HK-2 (cell line): ENCODE data around the gene MINK1.
"Not testable (repeated sequence)": the region's sequence is repeated elsewhere in the genome, so short reads cannot be mapped to it uniquely, and the experiment has no call there.

ENCODE experiments used
- DNase-seq: peaks from one replicate; pipeline ENCODE4 v3.0.0-alpha.2; 2018; ENCODE audit not compliant: unreplicated experiment

MINK1 gene

GRCh38 chr17:4811471-4811870 is 21.7 kb upstream of the MINK1 start:
- no peak for DNase-seq

- no peak for DNase-seq
These were observed 20.4 kb upstream of the MINK1 start for GRCh38 chr17:4812690-4813089.

DNA sequence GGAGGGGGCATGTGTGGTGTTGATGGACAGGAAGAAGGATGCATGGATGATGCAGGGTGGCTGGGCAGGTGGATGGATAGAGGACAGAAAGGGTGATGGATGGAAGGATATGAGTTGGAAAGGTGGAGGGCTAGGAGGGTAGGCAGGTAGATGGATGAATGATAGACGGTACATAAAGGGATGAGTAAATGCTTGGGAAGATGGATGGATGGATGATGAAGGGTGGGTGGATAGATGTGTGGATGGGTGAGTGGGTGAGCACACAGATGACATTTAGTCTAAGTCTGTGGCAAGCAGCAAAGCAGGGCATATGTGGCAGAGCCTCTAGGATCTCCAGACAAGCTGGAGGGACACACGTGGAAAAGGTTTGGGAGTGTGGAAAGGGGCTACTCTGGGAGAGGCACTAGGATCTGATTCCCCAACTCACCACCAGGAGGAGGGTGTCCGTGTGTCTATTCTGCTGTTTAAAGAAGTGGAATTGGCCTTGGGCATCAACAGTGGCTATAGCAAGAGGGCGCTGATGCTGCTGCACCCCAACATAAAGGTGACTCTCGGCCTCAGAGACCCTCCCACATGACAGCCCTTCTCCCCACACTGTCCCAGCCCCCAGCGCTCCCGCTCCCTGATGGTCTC is 18.0 kb upstream of the MINK1 start:
- DNase-seq = no peak

- DNase-seq = no peak
These were observed 16.3 kb upstream of the MINK1 start for GRCh38 chr17:4816826-4817225.

GRCh38 chr17:4818276-4818675 is 14.9 kb upstream of the MINK1 start:
- no peak for DNase-seq

DNA sequence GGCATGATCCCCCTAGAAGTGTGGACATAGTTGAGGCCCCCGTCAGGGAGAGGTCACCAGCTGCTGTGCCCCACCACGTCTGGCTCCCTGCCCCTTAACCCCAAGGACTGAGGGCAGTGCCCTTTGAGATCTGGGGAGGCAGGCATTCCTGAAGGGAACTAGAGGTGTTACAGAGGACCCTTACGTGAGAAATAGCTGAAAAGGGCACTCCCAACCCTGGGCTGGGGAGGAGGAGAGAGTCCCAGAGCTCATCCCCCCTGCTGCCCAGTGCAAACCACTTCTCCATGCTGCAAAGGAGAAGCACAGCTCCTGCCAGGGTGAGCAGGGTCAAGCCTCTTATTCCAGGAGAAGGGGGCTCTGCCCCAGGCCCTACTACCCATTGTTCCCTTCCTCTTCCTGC is 10.3 kb upstream of the MINK1 start:
- no peak for DNase-seq

- DNase-seq = no peak
These were observed 9.6 kb upstream of the MINK1 start for GRCh38 chr17:4823373-4824089.

DNA sequence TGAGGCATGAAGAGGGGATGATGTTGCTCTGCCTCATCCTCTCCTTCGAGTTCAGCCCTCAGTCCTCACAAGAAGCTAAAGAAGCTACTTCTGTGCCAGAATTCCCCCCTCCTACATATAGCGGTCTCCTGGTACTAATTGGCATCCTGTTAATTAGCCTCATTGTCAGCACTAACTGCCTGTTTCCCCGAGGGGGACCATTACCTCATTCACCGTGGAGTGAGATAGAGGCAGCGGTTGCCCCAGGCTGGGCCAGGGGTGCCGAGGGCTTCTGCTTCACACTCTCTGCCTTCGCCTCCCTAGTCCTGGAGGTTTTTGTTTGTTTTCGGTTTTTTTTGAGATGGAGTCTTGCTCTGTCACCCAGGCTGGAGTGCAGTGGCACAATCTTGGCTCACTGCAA is 5.7 kb upstream of the MINK1 start:
- DNase-seq = no peak

GRCh38 chr17:4832829-4833177 is 337 bp upstream of the MINK1 start:
- DNase-seq = not testable (repeated sequence)

- peak; percentile 31 for DNase-seq
These were observed 971 bp downstream of the MINK1 start for GRCh38 chr17:4833941-4834680.

GRCh38 chr17:4834681-4835020 is 1.5 kb downstream of the MINK1 start:
- no peak for DNase-seq

DNA sequence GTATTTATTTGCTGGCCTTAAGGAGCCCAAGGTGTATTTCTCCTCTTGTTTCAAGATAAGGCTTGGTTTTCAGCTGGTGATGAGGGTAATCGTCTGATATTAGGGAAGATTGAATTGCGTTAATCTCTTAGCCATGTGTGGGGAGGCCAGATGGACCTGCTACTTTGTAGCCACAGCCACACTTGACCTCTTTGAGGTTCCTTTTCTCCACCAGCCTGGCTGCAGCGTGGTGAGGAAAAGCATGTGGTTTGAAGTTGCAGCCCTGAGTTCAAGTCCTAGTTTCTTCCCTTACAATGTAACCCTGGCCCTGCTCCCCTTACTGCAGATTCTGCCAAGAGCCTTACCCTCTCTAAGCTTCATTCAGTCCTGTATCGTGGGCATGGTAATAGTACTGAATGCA is 3.1 kb downstream of the MINK1 start:
- DNase-seq = no peak

GRCh38 chr17:4837471-4838308 is 4.5 kb downstream of the MINK1 start:
- no peak for DNase-seq

DNA sequence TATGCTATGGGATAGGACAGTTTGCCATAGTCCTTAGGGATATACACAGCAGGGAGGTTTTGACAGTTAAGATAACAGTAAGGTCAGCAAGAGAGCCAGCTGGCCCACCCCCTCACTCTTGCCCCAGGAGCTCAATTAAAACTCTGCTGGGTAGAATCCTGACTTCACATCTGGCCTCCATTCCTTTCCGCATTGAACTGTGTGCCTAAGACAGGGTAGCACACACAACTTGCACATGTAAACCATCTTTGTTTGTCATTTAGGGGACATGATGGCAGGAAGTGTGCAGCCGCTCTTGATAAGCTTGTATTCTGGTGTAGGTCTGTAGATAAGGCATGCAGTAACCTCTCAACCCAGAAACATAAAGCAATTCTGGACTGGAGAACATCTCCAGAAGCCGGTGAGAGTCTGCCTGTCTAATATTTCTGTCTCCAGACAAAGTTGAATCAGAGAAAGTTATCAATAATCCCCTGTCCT is 5.2 kb downstream of the MINK1 start:
- DNase-seq = no peak

DNA sequence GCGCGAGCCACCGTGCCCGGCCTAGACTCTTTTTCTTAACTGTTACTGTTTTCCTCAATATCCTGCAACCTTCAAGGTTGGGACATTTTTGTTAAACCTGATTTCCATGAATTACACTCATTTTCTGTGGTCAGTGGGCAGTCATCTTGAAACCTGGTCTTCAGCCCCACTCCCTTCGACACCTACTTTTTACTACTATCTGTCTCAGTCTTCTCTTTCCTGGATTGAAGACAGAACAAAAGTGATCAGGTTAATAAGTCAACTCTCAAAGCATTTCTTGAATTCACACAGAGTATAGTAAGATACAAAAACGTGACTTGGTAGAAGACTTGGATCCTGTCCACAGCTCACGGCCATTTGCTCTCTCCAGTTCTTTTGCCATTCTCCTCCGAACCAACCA is 6.1 kb downstream of the MINK1 start:
- DNase-seq = no peak

DNA sequence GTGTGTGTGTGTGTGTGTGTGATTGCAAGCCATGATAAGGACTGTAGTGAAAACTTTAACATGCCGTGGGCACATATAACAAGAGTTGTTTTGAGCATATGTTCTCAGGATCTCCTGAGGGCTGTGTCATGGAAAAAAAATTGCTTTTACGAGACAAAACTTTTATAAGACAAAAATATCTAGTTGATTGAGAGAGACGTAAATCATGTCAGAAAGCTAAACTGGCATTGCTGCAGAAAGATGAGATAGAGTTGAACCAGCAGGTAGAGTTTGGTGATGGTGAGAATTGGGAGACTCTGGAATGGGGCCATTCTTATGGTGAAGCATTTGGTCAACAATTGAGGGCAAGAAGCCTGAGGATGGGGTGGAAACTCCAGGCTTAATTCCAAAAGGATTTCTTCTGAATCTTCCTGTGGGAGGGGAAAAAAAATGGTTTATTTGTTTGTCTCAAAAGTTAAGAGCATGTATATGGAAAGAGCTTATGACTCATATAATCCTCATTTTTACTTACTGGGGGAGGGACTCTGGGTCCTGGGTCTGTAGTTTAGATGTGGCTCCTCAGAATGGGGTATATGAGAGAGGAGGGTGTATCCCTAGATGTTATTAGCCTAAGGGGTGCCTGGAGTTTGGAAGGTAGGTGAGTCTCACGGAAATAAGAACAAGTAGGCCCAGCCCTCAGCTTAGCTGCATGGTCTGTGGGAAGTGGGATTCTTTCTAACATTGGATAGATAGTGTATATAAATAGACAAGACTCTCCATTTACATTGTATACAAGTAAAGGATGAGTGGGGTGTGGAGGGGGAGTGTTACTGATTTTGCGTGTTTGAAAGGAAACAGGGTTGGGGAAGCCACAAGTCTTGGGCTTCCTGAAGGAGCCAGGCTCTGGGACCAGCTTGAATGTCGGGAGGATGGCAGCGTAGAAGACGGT is 7.1 kb downstream of the MINK1 start:
- no peak for DNase-seq

DNA sequence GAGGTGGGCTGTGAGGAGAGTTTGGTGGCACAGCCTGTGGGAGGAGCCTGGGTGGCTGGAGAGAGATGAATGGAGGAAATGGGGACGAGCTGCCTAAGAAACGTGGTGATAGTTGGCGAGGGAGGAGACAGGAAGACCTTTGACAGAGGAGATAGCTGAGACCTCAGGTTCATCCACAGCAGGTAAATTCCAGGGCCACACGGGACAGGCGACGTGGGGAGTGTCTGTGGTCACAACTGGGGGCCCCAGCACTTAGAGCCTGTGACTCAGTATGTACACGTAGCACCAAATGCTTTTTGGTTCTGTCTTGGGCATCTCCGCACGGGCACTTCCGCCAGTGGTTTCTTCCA is 7.7 kb downstream of the MINK1 start:
- DNase-seq = no peak

- no peak for DNase-seq
These were observed 9.2 kb downstream of the MINK1 start for GRCh38 chr17:4842376-4842775.

DNA sequence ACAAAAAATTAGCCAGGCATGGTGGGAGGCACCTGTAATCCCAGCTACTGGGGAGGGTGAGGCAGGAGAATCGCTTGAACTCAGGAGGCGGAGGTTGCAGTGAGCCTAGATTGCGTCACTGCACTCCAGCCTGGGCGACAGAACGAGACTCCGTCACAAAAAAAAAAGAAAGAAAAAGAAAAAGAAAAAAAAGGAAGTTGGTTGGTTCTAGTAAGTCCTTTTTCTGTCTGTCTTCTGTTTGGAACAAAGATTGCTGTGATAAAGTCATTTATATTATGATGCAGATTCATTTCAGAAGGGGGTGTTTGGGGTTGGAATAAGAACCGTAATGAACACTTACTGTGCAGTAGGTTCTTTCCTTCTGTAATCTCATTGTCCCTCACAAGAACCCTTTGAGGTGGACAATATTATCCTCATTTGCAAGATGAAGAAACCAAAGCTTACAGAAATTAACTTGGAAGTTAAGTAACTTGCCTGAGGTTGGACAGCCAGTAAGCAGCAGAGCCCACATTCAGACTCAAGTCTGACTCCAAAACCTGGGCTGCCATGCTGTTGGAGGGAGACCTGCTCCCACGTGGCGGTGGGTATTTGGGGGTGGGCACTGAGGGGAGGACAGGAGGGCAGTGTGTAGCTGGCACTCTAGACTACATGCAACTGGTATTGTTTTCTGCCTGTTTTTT is 10.3 kb downstream of the MINK1 start:
- DNase-seq = no peak

- DNase-seq = no peak
These were observed 12.0 kb downstream of the MINK1 start for GRCh38 chr17:4845118-4845517.
